Liver (tissue), 3 donors: ENCODE data around the gene POU6F2.

Experiments
- EGR1 ChIP-seq, 2 donors: IDR thresholded peaks; 2 replicates each; pipeline ENCODE4 v1.6.1; 2016 to 2018; ENCODE audit warnings: antibody characterized with exemption in 2 of 2, low read depth in 2 of 2
- GABPA ChIP-seq, 2 donors: IDR thresholded peaks in 1 of 2; conservative IDR thresholded peaks in 1 of 2; 2 replicates each; pipeline ENCODE4 v1.6.1; 2016; ENCODE audit warnings: antibody characterized with exemption in 2 of 2, mild to moderate bottlenecking in 1 of 2, moderate library complexity in 1 of 2
- JUND ChIP-seq, 2 donors: IDR thresholded peaks; 2 replicates each; pipeline ENCODE4 v1.6.1; 2016; ENCODE audit warnings: antibody characterized with exemption in 2 of 2
- RAD21 ChIP-seq, 2 donors: IDR thresholded peaks; 2 replicates each; pipeline ENCODE4 v1.6.1; 2016; ENCODE audit warnings: antibody characterized with exemption in 2 of 2, mild to moderate bottlenecking in 2 of 2
- SP1 ChIP-seq: IDR thresholded peaks from 2 replicates; pipeline ENCODE4 v1.6.1; 2018; ENCODE audit warnings: antibody characterized with exemption, mild to moderate bottlenecking
- TAF1 ChIP-seq: conservative IDR thresholded peaks from 2 replicates; pipeline ENCODE4 v1.6.1; 2016; ENCODE audit warnings: antibody characterized with exemption, mild to moderate bottlenecking
- TF ChIP-seq, protein P1 (sequence below): fragments of 150-350 bp; IDR thresholded peaks from 2 replicates; pipeline ENCODE4 v1.5.1; 2017; ENCODE audit warnings: improper control_type of control experiment, low read depth, low read length; ENCODE audit not compliant: missing input control
- TF ChIP-seq, protein P2 (sequence below): IDR thresholded peaks from 2 replicates; pipeline ENCODE4 v1.6.1; 2016; ENCODE audit warnings: antibody characterized with exemption, mild to moderate bottlenecking
- donor health status: healthy.
- donor health status: healthy.

DNA sequence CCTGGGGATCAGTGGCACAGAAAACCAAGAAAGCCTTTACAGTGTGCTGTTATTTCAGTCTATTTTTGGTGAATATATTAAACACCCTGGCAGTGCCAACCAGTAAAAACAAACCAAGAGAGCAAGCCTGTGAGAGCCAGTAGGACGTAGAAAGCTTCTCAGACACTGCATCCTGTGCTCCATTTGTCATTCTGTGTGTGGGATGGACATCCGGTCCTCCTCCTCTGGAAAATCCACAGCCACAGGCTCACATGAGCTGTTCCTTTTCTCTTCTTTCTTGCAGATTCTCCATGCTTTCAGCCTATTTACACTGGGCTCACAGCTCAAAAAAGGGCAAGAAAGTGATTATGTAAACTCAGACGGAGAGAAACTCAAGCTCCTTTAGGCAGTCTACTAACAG lies 468.8 kb downstream of the POU6F2 start:
- TF ChIP-seq EGR1 (IDR thresholded peaks at IDR 0.05; ENCODE audit: low read depth in 2 of 2) (no peak), RAD21 (IDR thresholded peaks at IDR 0.05) (no peak), SP1 (no peak), TAF1 (no peak), JUND (IDR thresholded peaks at IDR 0.05) (no peak), GABPA (IDR thresholded peaks at IDR 0.05 in 1 of 2, conservative IDR thresholded peaks at IDR 0.05 in 1 of 2) (no peak)
- TF ChIP-seq, protein P1, sequence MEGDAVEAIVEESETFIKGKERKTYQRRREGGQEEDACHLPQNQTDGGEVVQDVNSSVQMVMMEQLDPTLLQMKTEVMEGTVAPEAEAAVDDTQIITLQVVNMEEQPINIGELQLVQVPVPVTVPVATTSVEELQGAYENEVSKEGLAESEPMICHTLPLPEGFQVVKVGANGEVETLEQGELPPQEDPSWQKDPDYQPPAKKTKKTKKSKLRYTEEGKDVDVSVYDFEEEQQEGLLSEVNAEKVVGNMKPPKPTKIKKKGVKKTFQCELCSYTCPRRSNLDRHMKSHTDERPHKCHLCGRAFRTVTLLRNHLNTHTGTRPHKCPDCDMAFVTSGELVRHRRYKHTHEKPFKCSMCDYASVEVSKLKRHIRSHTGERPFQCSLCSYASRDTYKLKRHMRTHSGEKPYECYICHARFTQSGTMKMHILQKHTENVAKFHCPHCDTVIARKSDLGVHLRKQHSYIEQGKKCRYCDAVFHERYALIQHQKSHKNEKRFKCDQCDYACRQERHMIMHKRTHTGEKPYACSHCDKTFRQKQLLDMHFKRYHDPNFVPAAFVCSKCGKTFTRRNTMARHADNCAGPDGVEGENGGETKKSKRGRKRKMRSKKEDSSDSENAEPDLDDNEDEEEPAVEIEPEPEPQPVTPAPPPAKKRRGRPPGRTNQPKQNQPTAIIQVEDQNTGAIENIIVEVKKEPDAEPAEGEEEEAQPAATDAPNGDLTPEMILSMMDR = no peak
- TF ChIP-seq, protein P2, sequence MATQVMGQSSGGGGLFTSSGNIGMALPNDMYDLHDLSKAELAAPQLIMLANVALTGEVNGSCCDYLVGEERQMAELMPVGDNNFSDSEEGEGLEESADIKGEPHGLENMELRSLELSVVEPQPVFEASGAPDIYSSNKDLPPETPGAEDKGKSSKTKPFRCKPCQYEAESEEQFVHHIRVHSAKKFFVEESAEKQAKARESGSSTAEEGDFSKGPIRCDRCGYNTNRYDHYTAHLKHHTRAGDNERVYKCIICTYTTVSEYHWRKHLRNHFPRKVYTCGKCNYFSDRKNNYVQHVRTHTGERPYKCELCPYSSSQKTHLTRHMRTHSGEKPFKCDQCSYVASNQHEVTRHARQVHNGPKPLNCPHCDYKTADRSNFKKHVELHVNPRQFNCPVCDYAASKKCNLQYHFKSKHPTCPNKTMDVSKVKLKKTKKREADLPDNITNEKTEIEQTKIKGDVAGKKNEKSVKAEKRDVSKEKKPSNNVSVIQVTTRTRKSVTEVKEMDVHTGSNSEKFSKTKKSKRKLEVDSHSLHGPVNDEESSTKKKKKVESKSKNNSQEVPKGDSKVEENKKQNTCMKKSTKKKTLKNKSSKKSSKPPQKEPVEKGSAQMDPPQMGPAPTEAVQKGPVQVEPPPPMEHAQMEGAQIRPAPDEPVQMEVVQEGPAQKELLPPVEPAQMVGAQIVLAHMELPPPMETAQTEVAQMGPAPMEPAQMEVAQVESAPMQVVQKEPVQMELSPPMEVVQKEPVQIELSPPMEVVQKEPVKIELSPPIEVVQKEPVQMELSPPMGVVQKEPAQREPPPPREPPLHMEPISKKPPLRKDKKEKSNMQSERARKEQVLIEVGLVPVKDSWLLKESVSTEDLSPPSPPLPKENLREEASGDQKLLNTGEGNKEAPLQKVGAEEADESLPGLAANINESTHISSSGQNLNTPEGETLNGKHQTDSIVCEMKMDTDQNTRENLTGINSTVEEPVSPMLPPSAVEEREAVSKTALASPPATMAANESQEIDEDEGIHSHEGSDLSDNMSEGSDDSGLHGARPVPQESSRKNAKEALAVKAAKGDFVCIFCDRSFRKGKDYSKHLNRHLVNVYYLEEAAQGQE = no peak
